ENCODE measurements around the gene CYB5B.

DNA sequence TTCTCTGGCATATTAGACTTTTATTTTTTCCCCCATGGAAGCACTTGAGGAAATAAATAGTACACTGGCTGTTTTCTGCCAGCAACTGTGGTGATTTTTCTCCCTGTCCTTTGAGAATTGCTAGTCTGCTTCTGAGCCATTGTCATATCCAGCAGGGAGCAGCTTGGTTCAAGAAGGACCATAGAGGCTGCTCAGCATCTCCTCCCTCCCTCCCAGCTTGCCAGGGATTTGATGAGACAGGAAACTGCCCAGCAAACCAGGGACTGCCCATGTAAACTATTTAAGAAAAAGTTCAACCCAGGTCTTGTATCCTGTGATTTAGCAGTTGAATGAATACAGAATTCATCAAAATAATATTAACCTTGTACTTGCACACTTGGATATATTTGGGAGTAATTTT, 39.5 kb downstream of the CYB5B start:
- TF ChIP-seq, protein P1, sequence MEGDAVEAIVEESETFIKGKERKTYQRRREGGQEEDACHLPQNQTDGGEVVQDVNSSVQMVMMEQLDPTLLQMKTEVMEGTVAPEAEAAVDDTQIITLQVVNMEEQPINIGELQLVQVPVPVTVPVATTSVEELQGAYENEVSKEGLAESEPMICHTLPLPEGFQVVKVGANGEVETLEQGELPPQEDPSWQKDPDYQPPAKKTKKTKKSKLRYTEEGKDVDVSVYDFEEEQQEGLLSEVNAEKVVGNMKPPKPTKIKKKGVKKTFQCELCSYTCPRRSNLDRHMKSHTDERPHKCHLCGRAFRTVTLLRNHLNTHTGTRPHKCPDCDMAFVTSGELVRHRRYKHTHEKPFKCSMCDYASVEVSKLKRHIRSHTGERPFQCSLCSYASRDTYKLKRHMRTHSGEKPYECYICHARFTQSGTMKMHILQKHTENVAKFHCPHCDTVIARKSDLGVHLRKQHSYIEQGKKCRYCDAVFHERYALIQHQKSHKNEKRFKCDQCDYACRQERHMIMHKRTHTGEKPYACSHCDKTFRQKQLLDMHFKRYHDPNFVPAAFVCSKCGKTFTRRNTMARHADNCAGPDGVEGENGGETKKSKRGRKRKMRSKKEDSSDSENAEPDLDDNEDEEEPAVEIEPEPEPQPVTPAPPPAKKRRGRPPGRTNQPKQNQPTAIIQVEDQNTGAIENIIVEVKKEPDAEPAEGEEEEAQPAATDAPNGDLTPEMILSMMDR (conservative IDR thresholded peaks at IDR 0.05; ENCODE audit: low read length), result no peak
- TF ChIP-seq EZH2phosphoT487 (IDR thresholded peaks at IDR 0.05; ENCODE audit: borderline replicate concordance, low read depth, low read length), result no peak

Data from OCI-LY7 (cell line).